Cardiac muscle cell (in vitro differentiated cells and primary cell): ENCODE results near the gene PGAM5. TPM values are rescaled to one million over a fixed set of nuclear protein-coding genes. Genes with fewer than 3 reads are reported as not detected.

Experiments
- DNase-seq, 2 donors: peaks; one replicate each; pipeline versions ENCODE4 v3.0.0 to v3.0.0-alpha.2; 2010 to 2017; ENCODE audit warnings: low read depth in 1 of 2, low spot score in 1 of 2
- H3K27ac ChIP-seq: fragments of 200-600 bp; sonication (generic); 2 replicates; pipeline ENCODE4 v1.5.1; 2016
- H3K27me3 ChIP-seq: fragments of 200-600 bp; sonication (generic); 2 replicates; pipeline ENCODE4 v1.6.0; 2016; ENCODE audit warnings: control low read depth
- H3K36me3 ChIP-seq: fragments of 200-600 bp; sonication (generic); 2 replicates; pipeline ENCODE4 v1.5.1; 2016; ENCODE audit warnings: control low read depth
- H3K4me1 ChIP-seq: fragments of 200-600 bp; sonication (generic); 2 replicates; pipeline ENCODE4 v1.8.1; 2017; ENCODE audit warnings: low read depth, mild to moderate bottlenecking, mixed run types
- H3K4me3 ChIP-seq: fragments of 200-600 bp; sonication (generic); 2 replicates; pipeline ENCODE4 v1.5.1; 2016; ENCODE audit warnings: mild to moderate bottlenecking
- H3K9me3 ChIP-seq: fragments of 200-600 bp; sonication (generic); 2 replicates; pipeline ENCODE4 v1.5.1; 2017; ENCODE audit warnings: low read depth, mild to moderate bottlenecking, control low read depth
- polyA plus RNA-seq: library from polyadenylated mRNA; unstranded; fragments of >200 nt; fragmentation: Nextera tagmentation; extraction: Ambion mirVana; gene quantifications from 2 replicates; pipeline ENCODE4 v1.2.1, GENCODE V29; 2016
- total RNA-seq: library from RNA; depleted of rRNA; stranded (reverse); fragments of >200 nt; gene quantifications from 2 replicates; pipeline ENCODE4 v1.2.3, GENCODE V29; 2016
- TF ChIP-seq, protein P1 (sequence below): IDR thresholded peaks from 2 replicates; pipeline ENCODE4 v1.5.1; 2012; ENCODE audit warnings: low read depth, mild to moderate bottlenecking, low read length

PGAM5 gene
- 23.8 and 42.0 TPM in 2 replicates for total RNA-seq
- polyA plus RNA-seq = 18.4 and 28.5 TPM in 2 replicates

GRCh38 chr12:132710405-132711079 lies at the start of gene PGAM5:
TSS of gene PGAM5 (plus strand) at chr12:132710842. CDS start at chr12:132710877, 35 bp downstream.
- Histone ChIP-seq H3K27ac (peak within 1 kb of the TSS; percentile 80), H3K27me3 (no peaks in the 10 kb centered on the region), H3K4me1 (peaks cover 9% of the 10 kb centered on the region), H3K36me3 (no peaks in the 10 kb centered on the region), H3K9me3 (no peaks in the 10 kb centered on the region), H3K4me3 (peak within 1 kb of the TSS; percentile 63)
- TF ChIP-seq, protein P1, sequence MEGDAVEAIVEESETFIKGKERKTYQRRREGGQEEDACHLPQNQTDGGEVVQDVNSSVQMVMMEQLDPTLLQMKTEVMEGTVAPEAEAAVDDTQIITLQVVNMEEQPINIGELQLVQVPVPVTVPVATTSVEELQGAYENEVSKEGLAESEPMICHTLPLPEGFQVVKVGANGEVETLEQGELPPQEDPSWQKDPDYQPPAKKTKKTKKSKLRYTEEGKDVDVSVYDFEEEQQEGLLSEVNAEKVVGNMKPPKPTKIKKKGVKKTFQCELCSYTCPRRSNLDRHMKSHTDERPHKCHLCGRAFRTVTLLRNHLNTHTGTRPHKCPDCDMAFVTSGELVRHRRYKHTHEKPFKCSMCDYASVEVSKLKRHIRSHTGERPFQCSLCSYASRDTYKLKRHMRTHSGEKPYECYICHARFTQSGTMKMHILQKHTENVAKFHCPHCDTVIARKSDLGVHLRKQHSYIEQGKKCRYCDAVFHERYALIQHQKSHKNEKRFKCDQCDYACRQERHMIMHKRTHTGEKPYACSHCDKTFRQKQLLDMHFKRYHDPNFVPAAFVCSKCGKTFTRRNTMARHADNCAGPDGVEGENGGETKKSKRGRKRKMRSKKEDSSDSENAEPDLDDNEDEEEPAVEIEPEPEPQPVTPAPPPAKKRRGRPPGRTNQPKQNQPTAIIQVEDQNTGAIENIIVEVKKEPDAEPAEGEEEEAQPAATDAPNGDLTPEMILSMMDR = no peak
- peak; percentile 86 to 87 for DNase-seq

DNA sequence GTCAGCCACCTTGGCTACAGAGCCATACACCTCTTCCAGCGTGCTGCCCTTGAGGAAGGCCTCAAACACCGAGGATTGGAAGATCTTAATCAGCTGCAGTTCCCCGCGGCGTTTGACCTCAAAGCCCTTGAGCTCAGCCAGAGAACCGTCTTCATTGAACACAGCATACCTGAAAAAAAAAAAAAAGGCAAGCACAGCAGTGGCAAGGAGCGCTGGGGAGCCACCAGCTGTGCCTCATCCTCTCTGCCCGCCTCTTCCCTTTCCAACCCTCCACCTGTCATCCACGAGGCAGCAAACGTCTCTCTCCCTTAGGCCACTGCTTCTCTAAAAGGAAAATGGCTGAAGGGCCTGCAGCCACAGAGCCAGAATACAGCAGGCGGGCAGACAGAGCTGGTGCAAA lies 49.6 kb upstream of the PGAM5 start:
- H3K27ac ChIP-seq = no peak overlapping the region
- peaks cover 41% of the 10 kb centered on the region for H3K36me3 ChIP-seq
- no peaks in the 10 kb centered on the region for H3K27me3 ChIP-seq
- H3K9me3 ChIP-seq = no peaks in the 10 kb centered on the region
- no peak overlapping the region for H3K4me3 ChIP-seq
- H3K4me1 ChIP-seq = no peaks in the 10 kb centered on the region
- DNase-seq = no peak
- TF ChIP-seq, protein P1 = no peak

DNA sequence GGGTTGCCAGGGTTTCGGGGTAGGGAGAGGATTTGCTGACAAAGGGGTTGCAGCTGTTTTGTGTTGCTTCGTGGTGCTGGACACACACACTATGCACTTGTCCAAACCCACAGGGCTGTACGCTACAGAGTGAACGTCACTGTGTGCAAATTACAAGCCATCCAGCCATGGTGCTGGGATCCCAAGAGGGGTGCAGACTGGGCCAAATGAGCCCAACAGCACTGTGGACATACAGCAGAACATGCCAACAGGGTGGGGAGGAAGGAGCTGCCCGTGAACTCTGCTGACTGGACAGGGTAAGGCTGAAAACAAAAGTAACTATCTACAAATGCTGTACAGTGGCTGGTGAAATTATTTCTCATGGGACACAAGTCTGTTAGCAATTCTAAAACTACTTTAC lies 48.7 kb upstream of the PGAM5 start:
- Histone ChIP-seq H3K4me3 (no peak overlapping the region), H3K27me3 (no peaks in the 10 kb centered on the region), H3K36me3 (peaks cover 43% of the 10 kb centered on the region), H3K9me3 (no peaks in the 10 kb centered on the region), H3K27ac (no peak overlapping the region), H3K4me1 (no peaks in the 10 kb centered on the region)
- TF ChIP-seq, protein P1 = no peak
- no peak for DNase-seq

DNA sequence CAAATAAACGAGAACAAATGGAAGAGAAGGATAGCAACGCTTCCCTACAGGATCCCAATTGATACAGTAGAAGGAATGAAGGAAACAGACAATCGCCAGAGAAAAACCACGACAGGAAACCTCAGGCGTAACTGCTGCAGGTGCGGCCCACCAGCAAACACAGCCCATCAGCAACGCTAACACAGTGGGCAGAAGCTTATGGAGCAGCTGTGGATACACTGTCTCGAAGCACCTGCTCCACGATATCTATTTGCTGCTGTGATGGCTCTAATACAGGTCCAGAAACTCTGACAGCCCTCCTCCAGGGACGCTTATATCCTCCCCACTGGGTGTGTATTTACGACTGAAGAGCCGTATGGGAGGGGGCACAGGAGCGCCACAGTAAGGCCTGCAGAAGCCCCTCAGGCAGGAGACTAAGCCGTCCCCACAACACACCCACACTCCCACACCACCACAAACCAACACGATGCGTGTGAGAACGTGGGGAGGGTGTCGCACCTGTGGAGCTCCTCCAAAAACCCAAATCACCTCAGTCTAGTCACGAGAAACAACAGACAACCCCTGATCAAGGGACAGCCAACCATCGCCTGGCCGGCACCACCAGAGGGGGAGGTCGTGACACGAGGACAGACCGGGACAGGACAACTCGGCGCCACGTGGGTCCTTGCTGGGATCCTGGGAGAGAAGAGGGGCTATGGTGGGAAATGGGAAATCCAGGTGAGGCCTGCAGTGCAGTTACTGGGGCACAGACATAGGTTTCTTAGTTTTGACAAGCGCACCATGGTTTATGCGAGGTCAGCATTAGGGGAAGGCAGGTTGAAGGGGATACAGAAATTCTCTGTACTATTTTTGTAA lies 47.5 kb upstream of the PGAM5 start:
- Histone ChIP-seq H3K36me3 (peaks cover 41% of the 10 kb centered on the region), H3K27ac (no peak overlapping the region), H3K27me3 (no peaks in the 10 kb centered on the region), H3K9me3 (no peaks in the 10 kb centered on the region), H3K4me1 (no peaks in the 10 kb centered on the region), H3K4me3 (no peak overlapping the region)
- no peak for DNase-seq
- TF ChIP-seq, protein P1 = no peak

GRCh38 chr12:132664206-132665148 lies 46.2 kb upstream of the PGAM5 start:
- peaks cover 40% of the 10 kb centered on the region for H3K36me3 ChIP-seq

More at GRCh38 chr12:132664206-132665148, 46.2 kb upstream of the PGAM5 start:
- no peaks in the 10 kb centered on the region for H3K9me3 ChIP-seq
- H3K4me1 ChIP-seq = no peaks in the 10 kb centered on the region
- no peaks in the 10 kb centered on the region for H3K27me3 ChIP-seq
- DNase-seq = no peak
- H3K4me3 ChIP-seq = no peak overlapping the region
- no peak overlapping the region for H3K27ac ChIP-seq
- TF ChIP-seq, protein P1 = no peak
